Osteoblast (primary cell): ENCODE results near the gene TRIM29. TPM values are rescaled to one million over a fixed set of nuclear protein-coding genes. Genes with fewer than 3 reads are reported as not detected.
A peak's percentile ranks its signal among the peaks of the same experiment; 100 is the strongest.

ENCODE experiments used
- DNase-seq: peaks from one replicate; pipeline ENCODE4 v3.0.0; 2011; ENCODE audit warnings: low spot score, mixed read lengths; ENCODE audit not compliant: insufficient read length; ENCODE audit errors: missing footprints
- H2AFZ ChIP-seq: 2 replicates; pipeline ENCODE4 v1.6.0; 2011; ENCODE audit warnings: mild to moderate bottlenecking, low read length
- H3K27ac ChIP-seq: 2 replicates; pipeline ENCODE4 v1.5.1; 2011; ENCODE audit warnings: mild to moderate bottlenecking, low read depth, low read length, moderate library complexity
- H3K27me3 ChIP-seq: 2 replicates; pipeline ENCODE4 v1.6.0; 2012; ENCODE audit warnings: mild to moderate bottlenecking, control low read depth, inconsistent platforms, low read length, moderate library complexity; ENCODE audit not compliant: insufficient read depth
- H3K36me3 ChIP-seq: 2 replicates; pipeline ENCODE4 v1.5.1; 2011; ENCODE audit warnings: mild to moderate bottlenecking, low read length, control low read depth, moderate library complexity; ENCODE audit not compliant: insufficient read depth
- H3K4me1 ChIP-seq: 2 replicates; pipeline ENCODE4 v1.5.1; 2011; ENCODE audit warnings: mild to moderate bottlenecking, low read length, control low read depth, moderate library complexity; ENCODE audit not compliant: insufficient read depth
- H3K4me2 ChIP-seq: 2 replicates; pipeline ENCODE4 v1.6.0; 2011; ENCODE audit warnings: mild to moderate bottlenecking, low read length; ENCODE audit not compliant: insufficient read depth
- H3K4me3 ChIP-seq: fragments of 200-600 bp; sonication (generic); 3 replicates; pipeline ENCODE4 v1.5.1; 2012; ENCODE audit warnings: mild to moderate bottlenecking, low read length, inconsistent platforms; ENCODE audit not compliant: insufficient read depth
- H3K79me2 ChIP-seq: 2 replicates; pipeline ENCODE4 v1.6.0; 2012; ENCODE audit warnings: mild to moderate bottlenecking, low read length, control low read depth, inconsistent platforms; ENCODE audit not compliant: insufficient read depth
- H3K9me3 ChIP-seq: 2 replicates; pipeline ENCODE4 v1.5.1; 2011; ENCODE audit warnings: low read depth, low read length, control low read depth
- H4K20me1 ChIP-seq: 2 replicates; pipeline ENCODE4 v1.6.0; 2012; ENCODE audit warnings: mild to moderate bottlenecking, low read length, control low read depth; ENCODE audit not compliant: insufficient read depth
- total RNA-seq: library from RNA; depleted of rRNA; stranded (reverse); fragments of >200 nt; gene quantifications from 2 replicates; pipeline ENCODE4 v1.2.3, GENCODE V29; 2012
- TF ChIP-seq, protein P1 (sequence below): IDR thresholded peaks from 2 replicates; pipeline ENCODE4 v1.5.1; 2011; ENCODE audit warnings: mild to moderate bottlenecking, low read depth, low read length, moderate library complexity; ENCODE audit errors: extremely low read depth

TRIM29 gene
- total RNA-seq, 1 donor: 0.36 TPM

DNA sequence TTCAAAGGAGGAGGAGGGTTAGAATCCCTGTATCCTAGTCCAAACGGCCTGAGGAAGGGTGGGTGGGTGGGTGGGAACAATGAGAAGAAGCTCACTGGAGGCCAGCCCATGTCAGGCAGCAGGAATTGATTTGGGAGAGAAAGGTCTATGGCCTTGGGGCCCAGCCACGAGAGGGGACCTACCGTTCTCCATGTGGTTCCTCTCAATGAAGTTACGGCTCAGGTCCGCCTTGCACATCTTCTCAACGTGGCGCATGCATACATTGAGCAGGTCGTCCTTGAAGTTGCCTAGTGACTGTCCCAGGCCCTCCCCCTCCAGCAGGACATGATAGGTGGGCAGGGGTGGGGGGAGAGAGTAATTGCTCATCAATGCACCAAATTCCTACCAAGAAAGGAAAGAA is 12.4 kb downstream of the TRIM29 start:
- H3K4me1 ChIP-seq: no peaks in the 10 kb centered on the region
- TF ChIP-seq, protein P1, sequence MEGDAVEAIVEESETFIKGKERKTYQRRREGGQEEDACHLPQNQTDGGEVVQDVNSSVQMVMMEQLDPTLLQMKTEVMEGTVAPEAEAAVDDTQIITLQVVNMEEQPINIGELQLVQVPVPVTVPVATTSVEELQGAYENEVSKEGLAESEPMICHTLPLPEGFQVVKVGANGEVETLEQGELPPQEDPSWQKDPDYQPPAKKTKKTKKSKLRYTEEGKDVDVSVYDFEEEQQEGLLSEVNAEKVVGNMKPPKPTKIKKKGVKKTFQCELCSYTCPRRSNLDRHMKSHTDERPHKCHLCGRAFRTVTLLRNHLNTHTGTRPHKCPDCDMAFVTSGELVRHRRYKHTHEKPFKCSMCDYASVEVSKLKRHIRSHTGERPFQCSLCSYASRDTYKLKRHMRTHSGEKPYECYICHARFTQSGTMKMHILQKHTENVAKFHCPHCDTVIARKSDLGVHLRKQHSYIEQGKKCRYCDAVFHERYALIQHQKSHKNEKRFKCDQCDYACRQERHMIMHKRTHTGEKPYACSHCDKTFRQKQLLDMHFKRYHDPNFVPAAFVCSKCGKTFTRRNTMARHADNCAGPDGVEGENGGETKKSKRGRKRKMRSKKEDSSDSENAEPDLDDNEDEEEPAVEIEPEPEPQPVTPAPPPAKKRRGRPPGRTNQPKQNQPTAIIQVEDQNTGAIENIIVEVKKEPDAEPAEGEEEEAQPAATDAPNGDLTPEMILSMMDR: no peak
- H4K20me1 ChIP-seq: no peaks in the 10 kb centered on the region
- H3K27ac ChIP-seq: no peak overlapping the region
- no peaks in the 10 kb centered on the region for H3K36me3 ChIP-seq
- no peaks in the 10 kb centered on the region for H3K79me2 ChIP-seq
- DNase-seq: no peak
- H3K9me3 ChIP-seq: no peaks in the 10 kb centered on the region
- no peak overlapping the region for H3K4me3 ChIP-seq
- H3K4me2 ChIP-seq: no peak overlapping the region
- no peak overlapping the region for H2AFZ ChIP-seq
- peaks cover 12% of the 10 kb centered on the region for H3K27me3 ChIP-seq

DNA sequence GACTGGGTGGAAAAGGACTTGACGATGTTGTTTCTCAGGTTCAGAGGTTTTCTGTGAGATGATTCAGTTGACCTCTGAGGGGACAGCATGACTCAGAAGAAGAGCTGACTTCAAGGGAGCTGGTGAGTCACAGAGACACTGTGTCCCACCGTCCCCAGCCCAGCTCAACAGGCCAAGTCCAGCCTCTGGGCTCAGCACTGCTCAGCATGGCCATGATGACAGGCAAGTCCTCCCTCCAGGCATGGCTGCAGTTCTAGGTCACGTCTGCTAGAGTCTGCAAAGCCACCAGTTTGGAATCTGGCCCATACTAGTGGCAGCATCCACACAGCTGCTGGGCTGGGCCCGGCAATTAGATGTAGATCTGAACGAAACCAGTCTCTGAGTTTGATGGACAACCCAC is 12.9 kb downstream of the TRIM29 start:
- H3K27ac ChIP-seq: no peak overlapping the region
- H3K27me3 ChIP-seq: peaks cover 12% of the 10 kb centered on the region
- no peaks in the 10 kb centered on the region for H3K36me3 ChIP-seq
- no peaks in the 10 kb centered on the region for H3K79me2 ChIP-seq
- H3K4me2 ChIP-seq: no peak overlapping the region
- no peak overlapping the region for H3K4me3 ChIP-seq
- H2AFZ ChIP-seq: no peak overlapping the region
- TF ChIP-seq, protein P1: no peak
- no peaks in the 10 kb centered on the region for H3K9me3 ChIP-seq
- H4K20me1 ChIP-seq: no peaks in the 10 kb centered on the region
- H3K4me1 ChIP-seq: no peaks in the 10 kb centered on the region
- peak; percentile 77 for DNase-seq

GRCh38 chr11:120124355-120124754 is 13.6 kb downstream of the TRIM29 start:
- H3K4me3 ChIP-seq: no peak overlapping the region
- DNase-seq: peak; percentile 36
- H3K4me1 ChIP-seq: no peaks in the 10 kb centered on the region
- H2AFZ ChIP-seq: no peak overlapping the region
- TF ChIP-seq, protein P1: no peak
- no peaks in the 10 kb centered on the region for H3K79me2 ChIP-seq
- no peak overlapping the region for H3K27ac ChIP-seq
- no peak overlapping the region for H3K4me2 ChIP-seq
- no peaks in the 10 kb centered on the region for H4K20me1 ChIP-seq
- no peaks in the 10 kb centered on the region for H3K9me3 ChIP-seq
- H3K36me3 ChIP-seq: no peaks in the 10 kb centered on the region
- H3K27me3 ChIP-seq: peaks cover 12% of the 10 kb centered on the region

DNA sequence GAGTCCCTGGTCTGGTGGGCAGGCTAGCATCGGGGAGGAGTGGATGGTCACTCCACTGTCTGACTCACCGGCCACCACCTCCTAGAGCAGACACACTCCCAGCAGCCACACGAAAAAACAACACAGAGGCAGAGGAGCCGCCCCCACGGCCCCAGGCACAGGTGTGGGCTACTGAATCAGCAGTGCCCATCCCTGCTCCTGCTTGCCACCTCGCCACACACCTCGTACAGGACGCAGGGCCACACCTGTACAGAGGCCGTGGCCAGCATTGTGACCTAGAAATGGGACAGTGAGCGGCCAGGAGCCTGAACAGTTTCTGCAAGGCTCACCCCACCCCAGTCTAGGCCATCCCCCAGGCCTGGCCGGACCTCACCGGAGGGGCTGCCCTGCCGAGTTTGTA is 14.0 kb downstream of the TRIM29 start:
- Histone ChIP-seq H3K27ac (no peak overlapping the region), H3K79me2 (no peaks in the 10 kb centered on the region), H2AFZ (no peak overlapping the region), H3K4me1 (no peaks in the 10 kb centered on the region), H3K4me2 (no peak overlapping the region), H3K9me3 (no peaks in the 10 kb centered on the region), H3K27me3 (peaks cover 11% of the 10 kb centered on the region), H3K4me3 (no peak overlapping the region), H3K36me3 (no peaks in the 10 kb centered on the region), H4K20me1 (no peaks in the 10 kb centered on the region)
- TF ChIP-seq, protein P1: no peak
- no peak for DNase-seq
